KBM-7 (cell line): ENCODE data around the gene ZCCHC2.

Experiments
- DNase-seq: peaks from one replicate; pipeline ENCODE4 v3.0.0-alpha.2; 2015
- in situ Hi-C: fragments of 300-500 bp; cut with MboI; formaldehyde crosslinking; loops from 2 replicates; pipeline ENCODE4 v1.14.3; 2020; ENCODE audit warnings: low sequenced_read_pairs, low pct_unique_long_range_greater_than_20kb, mixed read lengths

Gene ZCCHC2

GRCh38 chr18:62506495-62507143 is 16.2 kb upstream of the ZCCHC2 start:
- DNase-seq, result no peak
- in situ Hi-C loops, result no loop called here

GRCh38 chr18:62509779-62510178 is 13.0 kb upstream of the ZCCHC2 start:
- DNase-seq, result no peak
- in situ Hi-C loops, result no loop called here

- DNase-seq, result no peak
- in situ Hi-C loops, result no loop called here
Observed at GRCh38 chr18:62510789-62511188, 12.0 kb upstream of the ZCCHC2 start.

GRCh38 chr18:62512532-62512931 is 10.3 kb upstream of the ZCCHC2 start:
- DNase-seq, result no peak
- in situ Hi-C loops, result no loop called here

GRCh38 chr18:62512996-62513395 is 9.8 kb upstream of the ZCCHC2 start:
- in situ Hi-C loops, result no loop called here

GRCh38 chr18:62514570-62514969 is 8.3 kb upstream of the ZCCHC2 start:
- in situ Hi-C loops, result no loop called here
- DNase-seq, result no peak

More at GRCh38 chr18:62512996-62513395, 9.8 kb upstream of the ZCCHC2 start:
- DNase-seq, result no peak

GRCh38 chr18:62516242-62516641 is 6.6 kb upstream of the ZCCHC2 start:
- no peak for DNase-seq
- in situ Hi-C loops, result no loop called here

GRCh38 chr18:62518460-62519375 is 4.1 kb upstream of the ZCCHC2 start:
- no peak for DNase-seq
- in situ Hi-C loops, result no loop called here

GRCh38 chr18:62519684-62520083 is 3.1 kb upstream of the ZCCHC2 start:
- no peak for DNase-seq
- in situ Hi-C loops, result no loop called here

GRCh38 chr18:62521082-62521481 is 1.7 kb upstream of the ZCCHC2 start:
- in situ Hi-C loops, result no loop called here
- no peak for DNase-seq

GRCh38 chr18:62521593-62521992 is 1.2 kb upstream of the ZCCHC2 start:
- peak; percentile 62 for DNase-seq
- in situ Hi-C loops, result no loop called here

- in situ Hi-C loops, result no loop called here
- no peak for DNase-seq
Observed at GRCh38 chr18:62522178-62522503, 684 bp upstream of the ZCCHC2 start.

- no peak for DNase-seq
- in situ Hi-C loops, result no loop called here
Observed at GRCh38 chr18:62523255-62523588, 397 bp downstream of the ZCCHC2 start.

GRCh38 chr18:62523631-62524439 is 1.0 kb downstream of the ZCCHC2 start:
- in situ Hi-C loops, result no loop called here

GRCh38 chr18:62524440-62525200 is 1.8 kb downstream of the ZCCHC2 start:
- in situ Hi-C loops, result no loop called here
- peak; percentile 65 for DNase-seq

More at GRCh38 chr18:62523631-62524439, 1.0 kb downstream of the ZCCHC2 start:
- peak; percentile 59 for DNase-seq

GRCh38 chr18:62525608-62526007 is 2.8 kb downstream of the ZCCHC2 start:
- in situ Hi-C loops, result no loop called here
- DNase-seq, result no peak

GRCh38 chr18:62526098-62527025 is 3.5 kb downstream of the ZCCHC2 start:
- in situ Hi-C loops, result no loop called here
- peak; percentile 75 for DNase-seq

GRCh38 chr18:62529597-62529996 is 6.8 kb downstream of the ZCCHC2 start:
- in situ Hi-C loops, result no loop called here
- DNase-seq, result no peak
